ENCODE measurements around the gene CACHD1. TPM values are rescaled to one million over a fixed set of nuclear protein-coding genes. Genes with fewer than 3 reads are reported as not detected.

The CACHD1 gene
- total and polyA plus RNA-seq, 2 of the 8 experiments (the other 6 are each of a cell fraction or from before 2014, with no cell fraction given): 22.2 to 42.5 TPM

GRCh38 chr1:64575881-64576676 lies 106.2 kb downstream of the CACHD1 start:
- Histone ChIP-seq H4K20me1 (replicated peaks in 1 of 2; ENCODE audit: control insufficient read depth in 1 of 2, insufficient read depth in 2 of 2, low read length in 2 of 2) (peaks cover 5 to 15% of the 10 kb centered on the region in 2 experiments), H2AK5ac (ENCODE audit: low read depth, low read length) (no peak overlapping the region), H3K4ac (replicated peaks; ENCODE audit: insufficient read length, low read depth, low read length) (no peak overlapping the region), H3K4me1 (replicated peaks in 1 of 4; ENCODE audit: control insufficient read depth in 3 of 4, insufficient read depth in 4 of 4, low read length in 3 of 4) (peaks cover 10 to 24% (median 19%) of the 10 kb centered on the region in 4 experiments), H3K23ac (ENCODE audit: insufficient read length) (no peak overlapping the region), H3K23me2 (ENCODE audit: low read depth, low read length) (no peaks in the 10 kb centered on the region; the same call in 1 of the 2 replicates), H2AFZ (ENCODE audit: low read length) (no peak overlapping the region), H3K9me3 (ENCODE audit: insufficient read depth in 2 of 2, low read depth in 1 of 2, low read length in 1 of 2) (no peaks in the 10 kb centered on the region), H3K4me2 (ENCODE audit: insufficient read depth in 1 of 2, low read depth in 2 of 2, low read length in 2 of 2) (no peak overlapping the region), H2BK20ac (ENCODE audit: low read length) (no peak overlapping the region), H3K79me2 (ENCODE audit: control insufficient read depth in 1 of 2, insufficient read depth in 2 of 2, low read length in 2 of 2) (peaks cover 0 to 92% of the 10 kb centered on the region in 2 experiments; a peak in 3 of 4 replicates), H3K18ac (ENCODE audit: extremely low read depth, low read length) (0 out of 2 replicates have a peak overlapping the region, but pooled peaks have one; percentile 20), H3K27me3 (replicated peaks in 1 of 4; ENCODE audit: control insufficient read depth in 3 of 4, extremely low read depth in 1 of 4, insufficient read depth in 3 of 4, low read length in 3 of 4) (no peaks in the 10 kb centered on the region), H4K5ac (ENCODE audit: insufficient read length, low read depth, low read length) (no peak overlapping the region), H3K14ac (ENCODE audit: insufficient read length) (no peak overlapping the region), H2BK12ac (ENCODE audit: low read depth, low read length) (no peak overlapping the region), H2BK120ac (replicated peaks; ENCODE audit: low read depth, low read length) (no peak overlapping the region), H3K36me3 (ENCODE audit: control insufficient read depth in 2 of 4, insufficient read depth in 4 of 4, low read length in 3 of 4) (no peaks in the 10 kb centered on the region; a peak in 1 of 8 replicates), H3K79me1 (ENCODE audit: low read depth, low read length) (peaks cover 5% of the 10 kb centered on the region), H4K8ac (ENCODE audit: extremely low read depth, insufficient read depth, low read length) (no peak overlapping the region), H3K27ac (ENCODE audit: low read depth, low read length) (no peak overlapping the region), H4K91ac (replicated peaks; ENCODE audit: insufficient read length, low read length) (no peak overlapping the region), H3K9ac (replicated peaks in 1 of 4; ENCODE audit: extremely low read depth in 1 of 4, low read depth in 3 of 4, low read length in 3 of 4) (no peak overlapping the region), H2BK15ac (ENCODE audit: low read length) (no peak overlapping the region), H3K4me3 (ENCODE audit: extremely low read depth in 1 of 4, insufficient read depth in 2 of 4, low read depth in 3 of 4, low read length in 4 of 4) (no peak overlapping the region), H2BK5ac (ENCODE audit: low read depth, low read length) (no peak overlapping the region), H3K56ac (replicated peaks; ENCODE audit: insufficient read length, low read depth, low read length) (no peak overlapping the region)
- FAIRE-seq (no peak), DNase-seq (ENCODE audit: low read depth in 1 of 2, low spot score in 2 of 2) (no peak)
- ChIA-PET POLR2A (ENCODE audit: partially characterized antibody) (interaction anchor here (0.8 to 1.1 kb wide), 2 partner anchors 9 to 10 kb away, joined by 3 read pairs; no protein-coding TSS in a partner anchor), CTCF (ENCODE audit: partially characterized antibody) (interaction anchor here (0.6 to 4.5 kb wide), 7 partner anchors 7 to 386 kb away, joined by 3 to 23 read pairs (median 5); no protein-coding TSS in a partner anchor)
- 88% methylated on average over 11 of the region's 11 CpGs; no CpG with 5 or more reads in 1 of the 2 experiments for WGBS, 2 experiments (ENCODE audit: extremely low coverage in 1 of 2, insufficient coverage in 1 of 2, insufficient read length in 1 of 2, insufficient replicate concordance in 2 of 2, low coverage in 1 of 2, low lambda C conversion rate in 2 of 2, missing lambda C conversion rate in 1 of 2)
- TF ChIP-seq POLR2A (IDR thresholded peaks at IDR 0.05; ENCODE audit: control extremely low read depth in 1 of 2, low read depth in 2 of 2, low read length in 2 of 2) (peak in 1 of 2 experiments; percentile 25; a peak in 1 of 3 replicates), ASH2L (IDR thresholded peaks at IDR 0.05; ENCODE audit: low read length) (no peak)

Data from H1 (cell line).